ENCODE measurements around the gene PAQR5.

- TF ChIP-seq EP300 (IDR thresholded peaks at IDR 0.05) (no peak), CTCF (IDR thresholded peaks at IDR 0.05) (no peak)
Measured at GRCh38 chr15:69298354-69298696, 387 bp upstream of the PAQR5 start.

Data from sigmoid colon (tissue), 4 donors.